GM11168 (cell line): ENCODE results near the gene CHRNA4.
"Not testable (repeated sequence)": the region's sequence is repeated elsewhere in the genome, so short reads cannot be mapped to it uniquely, and the experiment has no call there.

Source experiments
- in situ Hi-C: fragments of 300-500 bp; cut with MboI; formaldehyde crosslinking; loops from one replicate; pipeline ENCODE4 v1.12.0; 2022; ENCODE audit warnings: low sequenced_read_pairs; ENCODE audit not compliant: unreplicated experiment

Gene CHRNA4

GRCh38 chr20:63351811-63352591 is 9.1 kb downstream of the CHRNA4 start:
- in situ Hi-C loops = no loop called here

- in situ Hi-C loops = no loop called here
These were observed 9.8 kb downstream of the CHRNA4 start for GRCh38 chr20:63351326-63351700.

- in situ Hi-C loops = no loop called here
These were observed 10.4 kb downstream of the CHRNA4 start for GRCh38 chr20:63350597-63351325.

- in situ Hi-C loops = no loop called here
These were observed 11.0 kb downstream of the CHRNA4 start for GRCh38 chr20:63350196-63350595.

GRCh38 chr20:63349516-63349895 is 11.6 kb downstream of the CHRNA4 start:
- in situ Hi-C loops = no loop called here

- in situ Hi-C loops = no loop called here
These were observed 12.2 kb downstream of the CHRNA4 start for GRCh38 chr20:63348828-63349515.

GRCh38 chr20:63347950-63348827 is 13.0 kb downstream of the CHRNA4 start:
- in situ Hi-C loops = no loop called here

- in situ Hi-C loops = no loop called here
These were observed 13.9 kb downstream of the CHRNA4 start for GRCh38 chr20:63347081-63347741.

DNA sequence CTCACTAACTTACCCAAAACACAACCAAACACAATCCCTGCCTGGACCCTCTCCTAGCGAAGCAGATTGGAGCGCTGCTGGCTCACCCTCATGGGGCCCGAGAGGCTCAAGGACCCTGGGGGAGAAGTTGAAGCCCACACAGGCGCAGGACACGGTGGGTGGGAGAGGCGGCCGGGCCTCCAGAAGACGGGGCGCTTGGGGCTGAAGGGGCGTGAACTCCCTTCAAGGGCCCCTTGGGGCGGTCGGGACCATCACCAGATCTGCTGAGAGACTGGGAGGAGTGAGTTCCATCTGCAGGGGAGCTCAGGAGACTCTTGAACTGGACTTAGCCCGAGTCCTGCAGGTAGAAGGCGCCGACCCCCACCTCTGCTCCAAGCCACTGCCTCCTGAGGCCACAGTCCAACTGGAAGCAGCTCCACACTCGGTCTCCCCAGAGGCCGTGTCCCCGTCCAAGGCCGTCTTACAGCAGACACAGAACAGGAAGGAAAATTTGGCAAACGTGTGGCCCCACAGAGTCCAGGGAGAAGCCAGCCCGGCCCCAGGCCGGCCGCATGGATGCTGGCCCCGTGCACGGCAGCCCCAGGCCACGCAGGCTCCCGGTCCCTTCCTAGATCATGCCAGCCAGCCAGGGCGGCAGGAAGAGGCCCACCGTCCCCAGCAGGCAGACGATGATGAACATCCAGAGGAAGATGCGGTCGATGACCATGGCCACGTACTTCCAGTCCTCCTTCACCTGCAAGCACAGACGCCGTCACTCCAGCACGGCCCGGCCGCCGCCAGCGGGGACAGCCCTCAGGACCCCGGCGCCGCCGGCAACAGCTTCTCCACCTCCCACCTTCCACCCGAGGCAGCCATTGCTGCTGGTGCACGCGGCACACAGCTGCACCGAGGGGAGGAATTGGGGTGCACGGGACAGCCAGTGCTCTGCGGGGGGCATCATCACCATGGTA is 14.7 kb downstream of the CHRNA4 start:
- in situ Hi-C loops = no loop called here

- in situ Hi-C loops = no loop called here
These were observed 15.6 kb downstream of the CHRNA4 start for GRCh38 chr20:63345328-63346100.

DNA sequence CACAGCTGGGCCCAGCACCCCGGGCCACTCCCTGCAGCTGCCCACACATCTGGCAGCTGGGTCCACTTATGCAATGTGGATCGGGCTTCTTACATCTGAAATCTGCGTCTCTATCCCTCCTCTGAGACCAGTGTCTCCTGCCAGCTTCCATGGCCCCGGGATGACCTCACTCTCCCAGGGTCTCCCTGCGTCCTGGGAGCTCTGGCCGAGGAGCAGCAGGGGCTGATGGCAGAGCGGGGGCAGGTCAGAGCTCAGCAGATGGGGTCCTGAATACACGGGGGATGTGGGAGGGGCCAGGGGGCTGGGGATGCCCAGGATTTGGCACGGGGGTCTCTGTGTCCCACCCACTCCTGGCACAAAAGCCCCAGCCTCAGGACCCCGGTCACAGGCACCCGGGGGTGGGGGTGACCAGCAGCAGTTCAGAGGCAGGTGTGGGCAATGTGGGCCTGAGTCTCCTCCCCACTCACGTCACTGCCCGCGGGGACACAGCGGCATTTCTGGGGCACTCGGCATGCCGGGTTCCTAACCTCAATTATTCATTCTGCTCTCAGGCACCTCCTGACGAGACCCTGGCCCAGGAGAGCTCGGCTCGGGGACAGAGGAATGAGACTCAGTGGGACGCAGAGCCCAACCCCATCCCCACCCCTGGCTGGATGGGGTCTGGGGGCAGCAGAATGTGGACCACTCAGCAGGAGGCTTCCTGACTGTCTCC is 16.4 kb downstream of the CHRNA4 start:
- in situ Hi-C loops = no loop called here

- in situ Hi-C loops = no loop called here
These were observed 17.4 kb downstream of the CHRNA4 start for GRCh38 chr20:63343460-63344445.

- in situ Hi-C loops = no loop called here
These were observed 18.3 kb downstream of the CHRNA4 start for GRCh38 chr20:63342561-63343459.

GRCh38 chr20:63340158-63340688 is 20.9 kb downstream of the CHRNA4 start:
- in situ Hi-C loops = not testable (repeated sequence)
